ENCODE measurements around the gene CDH16. TPM values are rescaled to one million over a fixed set of nuclear protein-coding genes. Genes with fewer than 3 reads are reported as not detected.
"Not testable (repeated sequence)": the region's sequence is repeated elsewhere in the genome, so short reads cannot be mapped to it uniquely, and the experiment has no call there.

Gene CDH16, protein sequence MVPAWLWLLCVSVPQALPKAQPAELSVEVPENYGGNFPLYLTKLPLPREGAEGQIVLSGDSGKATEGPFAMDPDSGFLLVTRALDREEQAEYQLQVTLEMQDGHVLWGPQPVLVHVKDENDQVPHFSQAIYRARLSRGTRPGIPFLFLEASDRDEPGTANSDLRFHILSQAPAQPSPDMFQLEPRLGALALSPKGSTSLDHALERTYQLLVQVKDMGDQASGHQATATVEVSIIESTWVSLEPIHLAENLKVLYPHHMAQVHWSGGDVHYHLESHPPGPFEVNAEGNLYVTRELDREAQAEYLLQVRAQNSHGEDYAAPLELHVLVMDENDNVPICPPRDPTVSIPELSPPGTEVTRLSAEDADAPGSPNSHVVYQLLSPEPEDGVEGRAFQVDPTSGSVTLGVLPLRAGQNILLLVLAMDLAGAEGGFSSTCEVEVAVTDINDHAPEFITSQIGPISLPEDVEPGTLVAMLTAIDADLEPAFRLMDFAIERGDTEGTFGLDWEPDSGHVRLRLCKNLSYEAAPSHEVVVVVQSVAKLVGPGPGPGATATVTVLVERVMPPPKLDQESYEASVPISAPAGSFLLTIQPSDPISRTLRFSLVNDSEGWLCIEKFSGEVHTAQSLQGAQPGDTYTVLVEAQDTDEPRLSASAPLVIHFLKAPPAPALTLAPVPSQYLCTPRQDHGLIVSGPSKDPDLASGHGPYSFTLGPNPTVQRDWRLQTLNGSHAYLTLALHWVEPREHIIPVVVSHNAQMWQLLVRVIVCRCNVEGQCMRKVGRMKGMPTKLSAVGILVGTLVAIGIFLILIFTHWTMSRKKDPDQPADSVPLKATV
- not detected for total RNA-seq

- no peak for DNase-seq
Measured at GRCh38 chr16:66918803-66919568, at the start of gene CDH16. CDH16 (minus strand) TSS chr16:66918885; CDS start chr16:66918065, 820 bp downstream.

GRCh38 chr16:66964049-66964448 is 45.4 kb upstream of the CDH16 start:
- no peak for DNase-seq

DNA sequence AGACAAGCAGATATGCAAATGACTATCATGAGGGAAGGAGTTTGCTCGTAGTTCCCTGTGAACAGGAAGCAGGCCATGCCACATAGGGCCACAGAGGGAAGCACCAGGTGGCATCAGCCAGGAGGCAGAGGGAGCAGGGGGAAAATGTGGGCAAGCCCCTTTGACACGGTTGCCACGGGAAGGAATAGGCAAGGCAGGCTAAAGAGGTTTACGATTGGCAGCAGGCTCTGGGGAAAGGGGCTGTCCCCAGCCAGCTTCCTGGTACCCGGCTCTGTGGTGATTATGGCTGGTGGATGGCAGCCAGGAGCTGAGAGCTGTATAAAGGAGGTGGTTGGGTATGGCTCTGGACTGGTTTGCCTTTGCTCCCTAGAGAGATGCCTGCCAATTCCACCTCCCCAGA is 43.2 kb upstream of the CDH16 start:
- no peak for DNase-seq

DNA sequence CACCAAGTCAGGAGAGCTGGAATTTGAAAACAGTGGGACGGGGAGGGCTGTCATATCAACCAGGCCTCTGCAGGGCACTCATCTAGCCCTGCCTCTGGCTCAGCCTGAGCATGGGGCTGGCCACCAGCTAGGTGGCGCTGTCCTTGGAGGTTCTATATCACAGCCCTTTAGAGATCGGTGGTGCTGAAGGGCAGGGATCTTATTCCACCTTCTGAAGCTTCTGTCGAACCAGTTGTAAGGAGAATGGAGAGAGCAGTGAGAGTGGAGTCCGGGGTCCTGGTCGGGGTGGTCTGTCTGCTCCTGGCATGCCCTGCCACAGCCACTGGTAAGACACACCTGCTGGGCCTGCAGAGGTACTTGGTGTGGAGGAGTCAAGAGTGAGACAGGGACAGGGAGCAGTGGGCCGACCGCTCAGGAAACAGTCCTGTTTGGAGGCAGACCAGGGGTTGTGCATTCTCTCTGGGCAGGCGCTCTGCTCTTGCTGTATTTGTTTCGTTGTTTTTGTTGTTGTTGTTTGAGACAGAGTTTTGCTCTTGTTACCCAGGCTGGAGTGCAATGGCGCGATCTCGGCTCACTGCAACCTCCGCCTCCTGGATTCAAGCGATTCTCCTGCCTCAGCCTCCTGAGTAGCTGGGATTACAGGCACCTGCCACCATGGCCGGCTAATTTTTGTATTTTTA is 42.5 kb upstream of the CDH16 start, which contains the start of gene CES3:
Gene CES3, plus strand, starts transcription at position 202 of the 680 bp plus-strand sequence. Its CDS starts 42 bp downstream, at position 244.
- no peak for DNase-seq

DNA sequence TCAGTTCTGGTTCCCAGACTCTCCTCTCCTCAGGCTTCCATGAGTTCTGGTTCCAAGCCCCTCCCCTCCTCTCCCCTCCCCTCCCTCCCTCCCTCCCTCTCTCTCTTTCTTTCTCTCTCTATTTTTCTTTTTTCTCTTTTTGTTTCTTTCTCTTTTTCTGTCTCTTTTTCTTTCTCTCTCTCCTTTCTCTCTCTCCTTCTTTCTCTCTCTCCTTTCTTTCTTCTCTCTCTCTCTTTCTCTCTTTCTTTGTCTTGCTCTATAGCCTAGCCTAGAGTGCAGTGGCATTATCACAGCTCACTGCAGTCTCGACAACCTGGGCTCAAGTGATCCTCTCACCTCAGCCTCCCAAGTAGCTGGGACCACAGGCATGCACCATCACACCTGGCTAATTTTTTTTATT is 41.6 kb upstream of the CDH16 start:
- no peak for DNase-seq

DNA sequence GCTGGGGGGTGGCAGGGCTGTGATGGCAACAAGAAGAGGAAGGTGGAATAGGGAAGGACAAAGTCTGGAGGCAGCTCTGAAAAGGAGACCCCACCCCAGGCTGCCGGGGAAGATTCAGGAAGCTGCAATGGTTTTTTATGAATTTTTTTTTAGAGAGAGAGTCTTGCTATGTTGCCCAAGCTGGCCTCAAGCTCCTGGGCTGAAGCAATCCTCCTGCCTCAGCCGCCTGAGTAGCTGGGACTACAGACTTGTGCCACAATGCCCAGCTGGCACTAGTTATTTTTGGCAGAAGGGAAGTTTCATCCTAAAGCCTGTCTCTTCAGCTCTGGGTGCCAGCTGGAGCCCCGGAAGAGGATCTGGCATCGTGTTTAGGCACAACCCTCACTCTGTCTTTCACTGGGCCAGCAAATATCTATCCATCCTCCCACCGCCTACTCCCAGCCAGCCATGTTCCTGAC is 41.0 kb upstream of the CDH16 start:
- peak; percentile 44 for DNase-seq

DNA sequence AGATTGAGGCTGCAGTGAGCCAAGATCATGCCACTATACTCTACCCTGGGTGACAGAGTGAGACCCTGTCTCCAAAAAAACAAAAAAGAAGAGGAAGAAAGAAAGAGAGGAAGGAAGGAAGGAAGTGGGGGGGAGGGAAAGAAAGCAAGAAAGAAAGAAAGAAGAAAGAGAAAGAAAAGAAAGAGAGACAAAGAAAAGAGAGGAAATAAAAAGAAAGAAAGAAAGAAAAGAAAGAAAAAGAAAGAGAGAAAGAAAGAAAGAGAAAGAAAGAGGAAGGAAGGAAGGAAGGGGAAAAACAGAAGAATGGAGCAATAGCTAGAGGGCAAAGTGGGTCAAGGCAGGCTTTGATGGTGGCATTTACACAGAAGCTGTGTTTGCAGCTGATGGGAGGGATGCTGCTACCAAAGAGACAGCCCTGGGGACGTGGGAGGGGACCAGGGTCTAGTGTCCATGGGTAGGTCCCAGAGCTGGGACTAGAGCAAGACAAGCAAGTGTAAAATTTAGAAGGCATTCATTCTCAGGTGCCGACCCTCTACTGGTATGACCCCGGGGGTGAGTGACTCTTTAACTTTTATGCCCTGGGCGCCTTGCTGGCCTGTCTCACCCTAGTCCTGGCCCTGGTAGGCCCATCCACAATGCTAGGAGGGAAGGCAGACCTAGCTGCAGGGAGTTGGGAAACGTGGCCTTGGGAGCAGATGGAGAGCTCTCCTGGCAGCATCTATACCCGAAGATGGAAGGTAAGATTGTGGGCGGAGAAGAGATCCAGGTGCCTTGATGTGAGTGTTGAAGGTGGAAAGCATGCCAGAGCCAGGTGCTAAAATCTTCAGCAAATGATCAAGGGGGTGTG is 40.4 kb upstream of the CDH16 start:
- no peak for DNase-seq

GRCh38 chr16:66956154-66956457 is 37.4 kb upstream of the CDH16 start:
- DNase-seq = not testable (repeated sequence)

GRCh38 chr16:66955363-66956153 is 36.9 kb upstream of the CDH16 start:
- not testable (repeated sequence) for DNase-seq

GRCh38 chr16:66954097-66954659 is 35.5 kb upstream of the CDH16 start:
- DNase-seq = peak; percentile 57

DNA sequence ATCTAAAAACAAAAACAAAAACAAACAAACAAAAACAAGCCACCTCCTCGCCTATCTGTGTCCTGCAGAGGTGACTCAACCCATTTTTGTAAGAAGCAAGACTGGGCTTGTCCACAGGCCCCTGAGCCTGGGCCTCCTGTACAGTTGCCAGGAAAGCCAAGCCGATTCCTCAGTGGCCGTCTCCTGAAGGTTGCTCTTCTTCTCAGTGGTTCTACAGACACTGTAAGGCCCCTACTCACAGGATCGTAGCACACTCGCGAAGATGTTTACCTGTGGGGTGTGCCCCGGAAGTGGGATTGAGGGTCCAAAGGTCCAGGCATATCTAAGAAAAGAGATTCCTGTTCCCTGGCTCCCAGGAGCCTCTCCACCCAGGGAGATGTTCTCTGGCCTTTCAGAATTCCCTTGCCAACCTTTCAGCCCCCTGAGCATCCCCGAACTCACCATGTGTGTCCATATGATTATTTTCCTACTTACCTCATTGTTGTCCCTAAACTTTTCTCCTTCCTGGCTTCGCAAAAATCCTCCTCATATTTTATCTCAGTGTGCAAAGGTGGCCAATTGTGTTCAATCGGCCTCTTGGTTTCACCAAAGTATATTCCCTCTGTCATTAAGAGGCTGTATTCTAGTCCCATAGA is 34.9 kb upstream of the CDH16 start:
- no peak for DNase-seq

- no peak for DNase-seq
Measured at GRCh38 chr16:66952430-66953110, 33.9 kb upstream of the CDH16 start.

DNA sequence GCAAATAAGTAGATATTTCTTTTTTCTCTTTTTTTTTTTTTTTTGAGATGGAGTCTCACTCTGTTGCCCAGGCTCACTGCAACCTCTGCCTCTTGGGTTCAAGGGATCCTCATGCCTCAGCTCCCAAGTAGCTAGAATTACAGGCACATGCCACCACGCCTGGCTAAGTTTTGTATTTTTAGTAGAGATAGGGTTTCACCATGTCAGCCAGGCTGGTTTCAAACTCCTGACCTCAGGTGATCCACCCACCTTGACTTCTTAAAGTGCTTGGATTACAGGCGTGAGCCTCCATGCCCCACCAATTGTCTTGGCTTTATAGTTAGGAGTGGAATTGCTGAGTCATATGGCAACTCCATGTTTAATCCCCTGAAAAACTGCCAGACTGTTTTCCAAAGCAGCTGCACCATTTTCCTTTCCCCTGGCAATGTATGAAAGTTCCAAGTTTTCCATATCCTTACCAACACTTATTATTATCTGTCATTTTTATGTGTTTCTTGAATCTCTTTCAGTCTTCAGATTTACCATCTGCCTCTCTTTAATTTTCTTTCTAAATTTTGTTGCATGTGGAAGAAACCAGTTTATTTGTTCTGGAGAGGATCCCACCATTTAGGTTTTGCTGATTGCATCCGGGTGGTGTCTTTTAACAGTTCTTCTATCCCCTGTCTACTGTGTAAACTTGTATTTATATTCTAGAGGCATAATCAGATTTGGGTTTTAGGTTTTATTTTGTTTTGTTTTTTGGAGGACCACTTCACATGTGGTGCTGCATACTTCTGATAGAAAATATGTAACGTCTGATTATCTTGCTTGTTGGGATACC is 32.5 kb upstream of the CDH16 start:
- no peak for DNase-seq

DNA sequence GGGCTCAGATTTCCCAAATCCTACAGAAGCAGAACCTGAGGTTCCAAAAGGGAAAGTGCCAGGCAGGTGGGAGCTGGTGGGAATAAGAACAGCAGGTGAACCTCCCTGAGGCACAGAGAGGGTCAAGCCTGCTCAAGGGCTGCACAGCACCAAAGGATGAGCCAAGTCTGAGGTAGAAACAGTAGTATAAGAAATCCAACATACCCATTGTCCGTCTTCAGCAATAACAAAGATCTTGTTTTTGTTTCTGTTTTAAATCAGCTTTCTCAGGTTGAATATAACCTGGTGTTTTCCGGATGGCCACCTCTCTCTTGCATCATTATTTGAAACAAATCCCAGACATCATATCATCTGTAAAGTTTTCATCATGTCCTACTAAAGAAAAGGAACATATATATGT is 31.8 kb upstream of the CDH16 start:
- DNase-seq = no peak

GRCh38 chr16:66949472-66949871 is 30.8 kb upstream of the CDH16 start:
- DNase-seq = no peak

DNA sequence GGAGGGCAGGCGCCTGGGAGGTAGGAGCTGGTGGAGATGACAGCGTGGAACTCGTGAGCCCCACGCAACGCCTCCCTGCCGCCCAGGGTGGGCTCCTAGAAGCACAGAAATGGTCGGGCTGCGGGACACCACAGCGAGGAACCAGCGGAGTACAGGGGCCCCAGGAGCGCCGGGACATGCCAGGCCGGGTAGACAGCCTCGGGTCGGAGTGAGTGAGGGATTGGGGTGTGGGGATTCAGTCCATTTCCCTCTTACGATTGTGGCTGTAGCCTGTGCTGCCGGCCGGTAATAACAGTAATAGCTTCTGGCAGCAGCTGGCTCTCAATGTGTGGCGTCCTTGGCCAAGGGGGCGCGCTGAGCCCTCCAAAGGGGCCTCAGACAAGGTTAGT is 30.1 kb upstream of the CDH16 start:
- DNase-seq = no peak

GRCh38 chr16:66948134-66948836 is 29.6 kb upstream of the CDH16 start:
- no peak for DNase-seq

All from occipital lobe (tissue), 2 donors.